ENCODE data around the gene COQ2.

GRCh38 chr4:83258461-83258860 lies 26.1 kb downstream of the COQ2 start:
- TF ChIP-seq POLR2AphosphoS5 (IDR thresholded peaks at IDR 0.05; ENCODE audit: low read depth, low read length) (no peak), REST (IDR thresholded peaks at IDR 0.05; ENCODE audit: insufficient read depth in 1 of 2, low read depth in 2 of 2, low read length in 2 of 2) (no peak), TAF1 (IDR thresholded peaks at IDR 0.05; ENCODE audit: borderline replicate concordance, insufficient read depth, low read length) (no peak), SIN3A (IDR thresholded peaks at IDR 0.05; ENCODE audit: borderline replicate concordance, insufficient read depth, low read length) (no peak), FOXP2 (optimal IDR thresholded peaks at IDR 0.05; ENCODE audit: borderline replicate concordance, extremely low read depth, extremely low read length, insufficient read depth) (no peak)
